Measurements from ENCODE around the gene USP1.

Gene USP1

GRCh38 chr1:62500210-62500609 lies 63.4 kb downstream of the USP1 start:
- no peak overlapping the region for H3K4me3 ChIP-seq (replicated peaks; ENCODE audit: low read depth, low read length)
- TF ChIP-seq CTCF (IDR thresholded peaks at IDR 0.05; ENCODE audit: low read length, missing control alignments) = no peak
- no peak for DNase-seq (ENCODE audit: low read depth)
